Measurements from ENCODE around the gene ZNF521. TPM values are rescaled to one million over a fixed set of nuclear protein-coding genes. Genes with fewer than 3 reads are reported as not detected.

ZNF521 gene
- total and polyA plus RNA-seq, 2 experiments from 2014 or later: 3.1 to 9.2 TPM

- peaks cover 4% of the 10 kb centered on the region; the same call in 1 of the 2 replicates for H3K9me2 ChIP-seq (ENCODE audit: insufficient read depth)
- H3K27ac Mint-ChIP-seq: no peak overlapping the region
Measured at GRCh38 chr18:25055076-25055475, 296.9 kb downstream of the ZNF521 start.

GRCh38 chr18:25053466-25053865, 298.5 kb downstream of the ZNF521 start:
- Histone ChIP-seq H3K27me3 (ENCODE audit: insufficient read depth) (peaks cover 59% of the 10 kb centered on the region), H4K20me1 (replicated peaks; ENCODE audit: insufficient read depth) (peaks cover 5% of the 10 kb centered on the region; the same call in 1 of the 2 replicates), H3K4me2 (no peak overlapping the region), H3K4me1 (ENCODE audit: insufficient read depth) (no peaks in the 10 kb centered on the region), H3K9me2 (ENCODE audit: insufficient read depth) (peaks cover 4% of the 10 kb centered on the region; the same call in 1 of the 2 replicates), H3K27ac (ENCODE audit: low read depth) (no peak overlapping the region), H3K36me3 (ENCODE audit: insufficient read depth) (no peaks in the 10 kb centered on the region), H3K4me3 (no peak overlapping the region), H3F3A (replicated peaks; ENCODE audit: low read depth) (no peaks in the 10 kb centered on the region), H3K79me2 (replicated peaks; ENCODE audit: insufficient read depth) (no peaks in the 10 kb centered on the region), H2AFZ (no peak overlapping the region)
- H3K27me3 Mint-ChIP-seq (ENCODE audit: insufficient read depth, low read depth, poor library complexity): peaks cover 21% of the 10 kb centered on the region
- no peak for DNase-seq (ENCODE audit: low spot score)
- no peak for ATAC-seq
- no peaks in the 10 kb centered on the region for H3K9me3 Mint-ChIP-seq
- no peaks in the 10 kb centered on the region for H3K36me3 Mint-ChIP-seq (ENCODE audit: low read depth)
- no peak for TF ChIP-seq POLR2AphosphoS5 (IDR thresholded peaks at IDR 0.05; ENCODE audit: low read depth)
- no peak for TF ChIP-seq NANOG (IDR thresholded peaks at IDR 0.05; ENCODE audit: borderline replicate concordance)
- TF ChIP-seq ZNF114 (CRISPR knock-in tag; IDR thresholded peaks at IDR 0.05): no peak
- TF ChIP-seq STAT1 (IDR thresholded peaks at IDR 0.05; ENCODE audit: unreplicated experiment): no peak
- no peak for TF ChIP-seq CREB1 (CRISPR knock-in tag; IDR thresholded peaks at IDR 0.05; ENCODE audit: low read depth)
- TF ChIP-seq JUNB (IDR thresholded peaks at IDR 0.05; ENCODE audit: unreplicated experiment): no peak
- no peak for TF ChIP-seq ETS1 (IDR thresholded peaks at IDR 0.05)
- TF ChIP-seq EZH2 (IDR thresholded peaks at IDR 0.05; ENCODE audit: low read depth, unreplicated experiment): no peak
- TF ChIP-seq ZNF462 (CRISPR knock-in tag; IDR thresholded peaks at IDR 0.05): no peak
- no peak overlapping the region for H3K4me3 Mint-ChIP-seq
- no peak overlapping the region for H3K27ac Mint-ChIP-seq
- no peaks in the 10 kb centered on the region for H3K4me1 Mint-ChIP-seq

More at GRCh38 chr18:25055076-25055475, 296.9 kb downstream of the ZNF521 start:
- ATAC-seq (no peak), DNase-seq (ENCODE audit: low spot score) (no peak)
- Histone ChIP-seq H3K79me2 (replicated peaks; ENCODE audit: insufficient read depth) (no peaks in the 10 kb centered on the region), H2AFZ (no peak overlapping the region), H3K4me1 (ENCODE audit: insufficient read depth) (no peaks in the 10 kb centered on the region), H3F3A (replicated peaks; ENCODE audit: low read depth) (no peaks in the 10 kb centered on the region), H3K4me3 (no peak overlapping the region), H3K27ac (ENCODE audit: low read depth) (no peak overlapping the region), H4K20me1 (replicated peaks; ENCODE audit: insufficient read depth) (no peaks in the 10 kb centered on the region; the same call in 1 of the 2 replicates), H3K27me3 (ENCODE audit: insufficient read depth) (peaks cover 43% of the 10 kb centered on the region), H3K4me2 (no peak overlapping the region), H3K36me3 (ENCODE audit: insufficient read depth) (no peaks in the 10 kb centered on the region)
- no peaks in the 10 kb centered on the region for H3K36me3 Mint-ChIP-seq (ENCODE audit: low read depth)
- peaks cover 5% of the 10 kb centered on the region for H3K27me3 Mint-ChIP-seq (ENCODE audit: insufficient read depth, low read depth, poor library complexity)
- H3K4me1 Mint-ChIP-seq: peaks cover 3% of the 10 kb centered on the region; the same call in 1 of the 3 replicates
- H3K9me3 Mint-ChIP-seq: no peaks in the 10 kb centered on the region
- H3K4me3 Mint-ChIP-seq: no peak overlapping the region
- TF ChIP-seq ZNF331 (CRISPR knock-in tag; IDR thresholded peaks at IDR 0.05; ENCODE audit: low read depth): no peak
- no peak for TF ChIP-seq ZNF114 (CRISPR knock-in tag; IDR thresholded peaks at IDR 0.05)
- TF ChIP-seq STAT1 (IDR thresholded peaks at IDR 0.05; ENCODE audit: unreplicated experiment): no peak
- TF ChIP-seq CREB1 (CRISPR knock-in tag; IDR thresholded peaks at IDR 0.05; ENCODE audit: low read depth): no peak

Measured in GM23338 (cell line).